HEK293 (cell line): Measurements from ENCODE around the gene CCNL1.

Experiments
- KLF1 ChIP-seq: fragments of 450-650 bp; formaldehyde crosslinking; IDR thresholded peaks from 2 replicates; pipeline ENCODE4 v1.5.1; 2016; ENCODE audit warnings: missing biosample characterization, missing genetic modification characterization
- KLF10 ChIP-seq: fragments of 450-650 bp; IDR thresholded peaks from 2 replicates; pipeline ENCODE4 v1.5.1; 2018; ENCODE audit warnings: missing biosample characterization, mild to moderate bottlenecking, missing genetic modification characterization
- YY1 ChIP-seq: fragments of 450-650 bp; formaldehyde crosslinking; IDR thresholded peaks from 2 replicates; pipeline ENCODE4 v1.5.1; 2018; ENCODE audit warnings: missing biosample characterization, missing genetic modification characterization
- ZBTB8A ChIP-seq: fragments of 450-650 bp; formaldehyde crosslinking; IDR thresholded peaks from 2 replicates; pipeline ENCODE4 v1.5.1; 2016; ENCODE audit warnings: missing biosample characterization, missing genetic modification characterization
- ZNF10 ChIP-seq: fragments of 450-650 bp; formaldehyde crosslinking; IDR thresholded peaks from 2 replicates; pipeline ENCODE4 v1.5.1; 2017; ENCODE audit warnings: missing biosample characterization, missing genetic modification characterization
- ZNF202 ChIP-seq: fragments of 450-650 bp; formaldehyde crosslinking; IDR thresholded peaks from 2 replicates; pipeline ENCODE4 v1.5.1; 2016; ENCODE audit warnings: missing biosample characterization, missing genetic modification characterization, borderline replicate concordance
- ZNF274 ChIP-seq, 2 experiments: fragments of 200-500 bp in 1 of 2; fragments of 450-650 bp in 1 of 2; sonication (Bioruptor generic) in 1 of 2; formaldehyde crosslinking in 1 of 2; IDR thresholded peaks; 2 replicates each; pipeline versions ENCODE4 v1.5.1 to v1.6.1; 2014 to 2016; ENCODE audit warnings: borderline replicate concordance in 1 of 2, inconsistent platforms in 1 of 2, low read length in 1 of 2, missing biosample characterization in 1 of 2, missing genetic modification characterization in 1 of 2
- ZNF354C ChIP-seq: fragments of 450-650 bp; formaldehyde crosslinking; IDR thresholded peaks from 2 replicates; pipeline ENCODE4 v1.5.1; 2016; ENCODE audit warnings: missing biosample characterization, missing genetic modification characterization, low read depth, borderline replicate concordance
- TF ChIP-seq, protein P1 (sequence below): fragments of 450-650 bp; formaldehyde crosslinking; IDR thresholded peaks from 2 replicates; pipeline ENCODE4 v1.5.1; 2016; ENCODE audit warnings: missing biosample characterization, missing genetic modification characterization

DNA sequence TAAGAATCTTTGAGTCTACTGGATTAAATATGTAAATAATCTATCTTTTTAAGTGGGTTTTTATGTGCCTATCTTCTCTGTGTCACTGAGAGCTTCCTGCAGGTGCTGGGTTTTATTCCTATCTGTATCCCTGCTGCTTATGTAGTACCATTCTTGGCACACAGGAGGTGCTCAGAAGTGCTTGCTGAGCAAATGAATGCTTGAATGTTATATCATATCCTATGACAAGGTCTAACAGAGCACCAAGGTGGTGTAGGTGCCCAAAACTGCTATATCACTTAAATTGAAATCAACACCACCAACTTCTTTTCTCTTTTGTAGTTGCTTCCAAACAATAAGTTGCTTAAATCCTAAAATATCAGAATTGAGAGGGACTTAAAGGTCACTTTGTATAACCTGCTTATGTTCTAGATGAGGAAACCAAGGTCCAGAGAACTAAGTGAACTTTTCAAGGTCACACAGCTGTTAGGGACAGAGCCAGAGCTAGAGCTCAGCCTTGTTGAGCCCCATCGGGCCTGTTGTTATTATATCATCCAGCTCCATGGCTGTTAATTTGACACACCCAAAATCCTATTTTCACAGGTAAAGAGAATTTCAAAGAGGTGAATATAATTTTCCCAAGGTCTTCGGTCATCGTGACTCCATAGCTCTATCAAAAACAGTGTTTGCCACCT lies 46.0 kb downstream of the CCNL1 start:
- TF ChIP-seq ZNF274 (IDR thresholded peaks at IDR 0.05; ENCODE audit: low read length): no peak
- no peak for TF ChIP-seq ZNF274 (tag by site-specific recombination; IDR thresholded peaks at IDR 0.05; ENCODE audit: borderline replicate concordance)
- TF ChIP-seq YY1 (tag by site-specific recombination): no peak
- TF ChIP-seq KLF1: no peak
- TF ChIP-seq, protein P1, sequence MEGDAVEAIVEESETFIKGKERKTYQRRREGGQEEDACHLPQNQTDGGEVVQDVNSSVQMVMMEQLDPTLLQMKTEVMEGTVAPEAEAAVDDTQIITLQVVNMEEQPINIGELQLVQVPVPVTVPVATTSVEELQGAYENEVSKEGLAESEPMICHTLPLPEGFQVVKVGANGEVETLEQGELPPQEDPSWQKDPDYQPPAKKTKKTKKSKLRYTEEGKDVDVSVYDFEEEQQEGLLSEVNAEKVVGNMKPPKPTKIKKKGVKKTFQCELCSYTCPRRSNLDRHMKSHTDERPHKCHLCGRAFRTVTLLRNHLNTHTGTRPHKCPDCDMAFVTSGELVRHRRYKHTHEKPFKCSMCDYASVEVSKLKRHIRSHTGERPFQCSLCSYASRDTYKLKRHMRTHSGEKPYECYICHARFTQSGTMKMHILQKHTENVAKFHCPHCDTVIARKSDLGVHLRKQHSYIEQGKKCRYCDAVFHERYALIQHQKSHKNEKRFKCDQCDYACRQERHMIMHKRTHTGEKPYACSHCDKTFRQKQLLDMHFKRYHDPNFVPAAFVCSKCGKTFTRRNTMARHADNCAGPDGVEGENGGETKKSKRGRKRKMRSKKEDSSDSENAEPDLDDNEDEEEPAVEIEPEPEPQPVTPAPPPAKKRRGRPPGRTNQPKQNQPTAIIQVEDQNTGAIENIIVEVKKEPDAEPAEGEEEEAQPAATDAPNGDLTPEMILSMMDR: no peak
- no peak for TF ChIP-seq KLF10 (tag by site-specific recombination)
- TF ChIP-seq ZNF10 (tag by site-specific recombination): no peak
- TF ChIP-seq ZBTB8A (tag by site-specific recombination): no peak
- TF ChIP-seq ZNF202 (tag by site-specific recombination): no peak
- TF ChIP-seq ZNF354C (tag by site-specific recombination): no peak
